ENCODE results near the gene TERB2. TPM values are rescaled to one million over a fixed set of nuclear protein-coding genes. Genes with fewer than 3 reads are reported as not detected.
"Not testable (repeated sequence)": the region's sequence is repeated elsewhere in the genome, so short reads cannot be mapped to it uniquely, and the experiment has no call there.

The TERB2 gene, protein sequence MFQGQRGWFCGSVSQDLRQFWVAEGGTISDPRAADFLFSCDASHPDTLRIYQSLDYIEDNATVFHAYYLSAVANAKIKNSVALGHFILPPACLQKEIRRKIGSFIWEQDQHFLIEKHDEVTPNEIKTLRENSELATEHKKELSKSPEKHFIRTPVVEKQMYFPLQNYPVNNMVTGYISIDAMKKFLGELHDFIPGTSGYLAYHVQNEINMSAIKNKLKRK
- total RNA-seq (2012; rRNA removed) = not detected in 2 replicates

DNA sequence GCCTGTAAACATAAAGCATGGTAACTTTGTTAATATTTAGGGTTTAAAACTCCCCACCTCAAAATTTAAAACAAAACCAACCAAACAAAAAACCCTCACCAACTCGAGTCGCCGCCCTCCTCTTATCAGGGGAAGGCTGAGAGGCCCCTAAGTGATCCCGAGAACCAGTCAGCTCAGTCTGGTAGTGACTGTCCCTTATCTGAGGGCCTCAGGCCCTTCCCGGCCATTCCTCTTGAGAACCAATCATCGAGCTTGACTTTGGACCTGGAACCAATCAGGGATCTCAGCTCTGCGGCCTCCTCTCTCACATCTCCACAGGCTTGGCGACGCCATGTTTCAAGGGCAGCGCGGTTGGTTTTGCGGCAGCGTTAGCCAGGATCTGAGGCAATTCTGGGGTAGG, at the start of gene TERB2:
TERB2 (plus strand) TSS at position 300 of the 400 bp plus-strand sequence; CDS start at position 332, 32 bp downstream.
- no peaks in the 10 kb centered on the region for H3K9me3 ChIP-seq (replicated peaks; ENCODE audit: low read length)
- H3K4me1 ChIP-seq (ENCODE audit: control insufficient read depth, insufficient read depth, low read length) = no peaks in the 10 kb centered on the region
- no peak within 1 kb of the TSS for H3K4me2 ChIP-seq (ENCODE audit: low read length)
- peaks cover 4% of the 10 kb centered on the region for H3K27me3 ChIP-seq (ENCODE audit: control insufficient read depth, insufficient read depth, low read length)
- H3K9ac ChIP-seq (ENCODE audit: low read depth, low read length) = no peak within 1 kb of the TSS
- H3K36me3 ChIP-seq (ENCODE audit: insufficient read depth, low read length) = no peaks in the 10 kb centered on the region
- no peak within 1 kb of the TSS for H3K4me3 ChIP-seq (ENCODE audit: low read length)

DNA sequence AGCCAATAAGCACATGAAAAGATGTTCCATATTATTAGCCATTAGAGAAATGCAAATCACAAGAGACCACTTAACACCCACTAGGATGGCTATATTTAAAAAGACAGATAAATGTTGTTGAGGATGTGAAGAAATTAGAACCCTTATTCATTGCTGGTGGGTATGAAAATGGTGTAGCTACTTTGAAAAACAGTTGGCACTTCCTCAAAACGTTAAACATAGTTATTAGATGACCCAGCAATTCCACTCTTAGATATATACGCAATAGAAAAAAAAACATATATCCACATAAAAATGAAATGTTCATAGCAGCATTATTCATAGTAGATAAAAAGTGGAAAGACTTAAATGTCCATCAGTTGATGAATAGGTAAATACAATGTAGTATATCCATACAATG, 47.1 kb upstream of the TERB2 start:
- Histone ChIP-seq H3K27me3 (ENCODE audit: control insufficient read depth, insufficient read depth, low read length) (no peaks in the 10 kb centered on the region), H3K9ac (ENCODE audit: low read depth, low read length) (no peak overlapping the region), H3K9me3 (replicated peaks; ENCODE audit: low read length) (no peaks in the 10 kb centered on the region), H3K4me2 (ENCODE audit: low read length) (no peak overlapping the region), H3K4me3 (ENCODE audit: low read length) (no peak overlapping the region), H3K4me1 (ENCODE audit: control insufficient read depth, insufficient read depth, low read length) (no peaks in the 10 kb centered on the region), H3K36me3 (ENCODE audit: insufficient read depth, low read length) (no peaks in the 10 kb centered on the region)

DNA sequence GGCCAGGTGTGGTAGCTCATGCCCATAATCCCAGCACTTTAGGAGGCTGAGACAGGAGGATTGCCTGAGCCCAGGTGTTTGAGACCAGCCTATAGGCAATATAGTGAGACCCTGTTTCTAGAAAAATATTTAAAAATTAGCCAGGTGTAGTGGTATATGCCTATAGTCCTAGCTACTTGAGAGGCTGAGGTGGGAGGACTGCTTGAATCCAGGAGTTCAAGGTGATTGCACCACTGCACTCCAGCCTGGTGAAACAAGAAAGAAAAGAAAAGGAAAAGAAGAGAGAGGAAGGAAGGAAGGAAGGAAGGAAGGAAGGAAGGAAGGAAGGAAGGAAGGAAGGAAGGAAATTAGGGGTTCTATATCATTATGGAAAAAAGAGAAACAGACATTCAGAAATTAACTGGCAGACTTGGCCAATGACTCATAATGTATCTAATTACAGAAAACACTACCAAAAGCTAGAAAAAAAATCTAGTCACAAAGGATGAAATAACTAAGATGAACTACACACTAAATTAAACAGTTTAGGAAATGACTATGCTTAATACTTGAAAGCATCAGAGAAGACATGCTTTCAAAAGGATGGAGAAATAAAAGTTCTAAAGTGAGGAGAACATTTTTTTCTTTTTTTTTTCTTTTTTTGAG, 45.4 kb upstream of the TERB2 start:
- Histone ChIP-seq H3K27me3 (ENCODE audit: control insufficient read depth, insufficient read depth, low read length) (no peaks in the 10 kb centered on the region), H3K36me3 (ENCODE audit: insufficient read depth, low read length) (no peaks in the 10 kb centered on the region), H3K4me3 (ENCODE audit: low read length) (no peak overlapping the region), H3K9ac (ENCODE audit: low read depth, low read length) (no peak overlapping the region), H3K4me2 (ENCODE audit: low read length) (no peak overlapping the region), H3K4me1 (ENCODE audit: control insufficient read depth, insufficient read depth, low read length) (no peaks in the 10 kb centered on the region), H3K9me3 (replicated peaks; ENCODE audit: low read length) (no peaks in the 10 kb centered on the region)

- H3K4me2 ChIP-seq (ENCODE audit: low read length); H3K9ac ChIP-seq (ENCODE audit: low read depth, low read length); H3K27me3 ChIP-seq (ENCODE audit: control insufficient read depth, insufficient read depth, low read length); H3K36me3 ChIP-seq (ENCODE audit: insufficient read depth, low read length); H3K9me3 ChIP-seq (replicated peaks; ENCODE audit: low read length); H3K4me3 ChIP-seq (ENCODE audit: low read length); H3K4me1 ChIP-seq (ENCODE audit: control insufficient read depth, insufficient read depth, low read length): not testable (repeated sequence)
Observed at GRCh38 chr15:44912186-44912585, 44.3 kb upstream of the TERB2 start.

DNA sequence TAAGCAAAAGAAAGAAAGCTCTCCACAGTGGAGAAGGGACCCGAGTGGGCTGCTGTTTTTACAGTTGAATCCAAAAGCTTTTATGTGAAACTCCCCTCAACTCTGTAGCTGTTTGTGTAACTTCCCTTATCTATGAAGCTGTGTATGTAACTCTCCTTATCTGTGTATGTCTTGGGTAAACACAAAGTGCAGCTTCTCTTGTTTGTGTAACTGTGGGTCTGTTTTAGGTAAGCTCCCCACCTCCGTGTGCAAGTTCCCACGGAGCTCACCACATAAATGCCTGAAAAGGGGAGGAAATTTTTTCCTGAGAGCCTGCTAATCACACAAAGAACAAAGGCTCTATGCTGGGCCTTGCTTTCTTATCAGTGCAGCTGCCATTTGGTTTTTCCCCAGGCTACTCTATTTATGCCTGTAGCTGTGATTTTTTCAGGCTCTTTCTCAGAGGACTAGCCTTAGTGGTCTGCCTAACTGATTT, 43.5 kb upstream of the TERB2 start:
- not testable (repeated sequence) for H3K9ac ChIP-seq (ENCODE audit: low read depth, low read length); H3K27me3 ChIP-seq (ENCODE audit: control insufficient read depth, insufficient read depth, low read length); H3K36me3 ChIP-seq (ENCODE audit: insufficient read depth, low read length); H3K4me3 ChIP-seq (ENCODE audit: low read length); H3K4me1 ChIP-seq (ENCODE audit: control insufficient read depth, insufficient read depth, low read length); H3K9me3 ChIP-seq (replicated peaks; ENCODE audit: low read length); H3K4me2 ChIP-seq (ENCODE audit: low read length)

- no peak overlapping the region for H3K4me3 ChIP-seq (ENCODE audit: low read length)
- H3K4me1 ChIP-seq (ENCODE audit: control insufficient read depth, insufficient read depth, low read length) = no peaks in the 10 kb centered on the region
- H3K27me3 ChIP-seq (ENCODE audit: control insufficient read depth, insufficient read depth, low read length) = no peaks in the 10 kb centered on the region
- H3K36me3 ChIP-seq (ENCODE audit: insufficient read depth, low read length) = no peaks in the 10 kb centered on the region
- no peak overlapping the region for H3K4me2 ChIP-seq (ENCODE audit: low read length)
- no peaks in the 10 kb centered on the region for H3K9me3 ChIP-seq (replicated peaks; ENCODE audit: low read length)
- no peak overlapping the region for H3K9ac ChIP-seq (ENCODE audit: low read depth, low read length)
Observed at GRCh38 chr15:44918136-44918535, 38.4 kb upstream of the TERB2 start.

GRCh38 chr15:44928658-44929057, 27.8 kb upstream of the TERB2 start:
- H3K4me1 ChIP-seq (ENCODE audit: control insufficient read depth, insufficient read depth, low read length); H3K9me3 ChIP-seq (replicated peaks; ENCODE audit: low read length); H3K9ac ChIP-seq (ENCODE audit: low read depth, low read length); H3K4me2 ChIP-seq (ENCODE audit: low read length); H3K27me3 ChIP-seq (ENCODE audit: control insufficient read depth, insufficient read depth, low read length); H3K36me3 ChIP-seq (ENCODE audit: insufficient read depth, low read length); H3K4me3 ChIP-seq (ENCODE audit: low read length): not testable (repeated sequence)

GRCh38 chr15:44930283-44930682, 26.2 kb upstream of the TERB2 start:
- not testable (repeated sequence) for H3K36me3 ChIP-seq (ENCODE audit: insufficient read depth, low read length); H3K4me1 ChIP-seq (ENCODE audit: control insufficient read depth, insufficient read depth, low read length); H3K4me2 ChIP-seq (ENCODE audit: low read length); H3K9ac ChIP-seq (ENCODE audit: low read depth, low read length); H3K4me3 ChIP-seq (ENCODE audit: low read length); H3K27me3 ChIP-seq (ENCODE audit: control insufficient read depth, insufficient read depth, low read length); H3K9me3 ChIP-seq (replicated peaks; ENCODE audit: low read length)

DNA sequence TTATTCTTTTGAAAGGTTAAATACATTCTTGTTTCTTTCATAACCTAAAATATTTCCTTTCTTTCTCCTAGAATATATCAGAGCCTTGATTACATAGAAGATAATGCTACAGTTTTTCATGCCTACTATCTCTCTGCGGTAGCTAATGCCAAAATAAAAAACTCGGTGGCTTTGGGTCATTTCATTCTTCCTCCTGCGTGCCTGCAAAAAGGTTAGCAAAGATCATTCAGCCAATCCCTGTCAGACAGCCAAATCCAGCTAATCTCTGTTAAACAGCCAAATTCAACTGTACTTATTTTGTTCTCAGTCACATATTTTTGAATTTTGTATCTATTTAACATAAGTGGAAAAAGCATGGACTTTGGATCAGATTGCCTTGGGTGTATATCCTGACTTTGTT, 1.8 kb downstream of the TERB2 start:
- not testable (repeated sequence) for H3K4me1 ChIP-seq (ENCODE audit: control insufficient read depth, insufficient read depth, low read length); H3K4me3 ChIP-seq (ENCODE audit: low read length); H3K36me3 ChIP-seq (ENCODE audit: insufficient read depth, low read length); H3K4me2 ChIP-seq (ENCODE audit: low read length); H3K9me3 ChIP-seq (replicated peaks; ENCODE audit: low read length); H3K27me3 ChIP-seq (ENCODE audit: control insufficient read depth, insufficient read depth, low read length); H3K9ac ChIP-seq (ENCODE audit: low read depth, low read length)

- no peak overlapping the region for H3K9ac ChIP-seq (ENCODE audit: low read depth, low read length)
- no peak overlapping the region for H3K4me2 ChIP-seq (ENCODE audit: low read length)
- no peaks in the 10 kb centered on the region for H3K4me1 ChIP-seq (ENCODE audit: control insufficient read depth, insufficient read depth, low read length)
- H3K9me3 ChIP-seq (replicated peaks; ENCODE audit: low read length) = no peaks in the 10 kb centered on the region
- no peaks in the 10 kb centered on the region for H3K36me3 ChIP-seq (ENCODE audit: insufficient read depth, low read length)
- peaks cover 3% of the 10 kb centered on the region for H3K27me3 ChIP-seq (ENCODE audit: control insufficient read depth, insufficient read depth, low read length)
- H3K4me3 ChIP-seq (ENCODE audit: low read length) = no peak overlapping the region
Observed at GRCh38 chr15:44968475-44968874, 12.0 kb downstream of the TERB2 start.

DNA sequence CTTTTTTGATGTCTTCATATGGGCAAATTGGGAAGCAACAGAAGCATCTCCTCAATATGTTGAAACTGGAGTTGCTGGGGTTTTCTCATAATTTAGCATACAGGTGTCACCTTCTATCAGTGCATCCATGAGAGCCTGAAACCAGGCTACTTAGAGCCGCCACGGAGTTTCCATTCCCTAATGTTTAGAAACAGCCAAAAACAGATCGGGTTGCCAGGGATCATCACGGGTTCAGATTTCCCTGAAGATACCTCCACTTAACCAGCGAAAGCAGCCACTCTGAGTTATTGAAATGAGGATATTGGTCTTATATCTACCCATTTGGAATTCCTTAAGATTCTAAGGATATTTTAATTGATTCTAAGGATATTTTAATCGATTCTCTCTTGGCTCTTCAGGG, 14.5 kb downstream of the TERB2 start:
- Histone ChIP-seq H3K4me1 (ENCODE audit: control insufficient read depth, insufficient read depth, low read length) (no peaks in the 10 kb centered on the region), H3K4me3 (ENCODE audit: low read length) (no peak overlapping the region), H3K27me3 (ENCODE audit: control insufficient read depth, insufficient read depth, low read length) (peaks cover 8% of the 10 kb centered on the region), H3K9ac (ENCODE audit: low read depth, low read length) (no peak overlapping the region), H3K36me3 (ENCODE audit: insufficient read depth, low read length) (no peaks in the 10 kb centered on the region), H3K9me3 (replicated peaks; ENCODE audit: low read length) (no peaks in the 10 kb centered on the region), H3K4me2 (ENCODE audit: low read length) (no peak overlapping the region)

DNA sequence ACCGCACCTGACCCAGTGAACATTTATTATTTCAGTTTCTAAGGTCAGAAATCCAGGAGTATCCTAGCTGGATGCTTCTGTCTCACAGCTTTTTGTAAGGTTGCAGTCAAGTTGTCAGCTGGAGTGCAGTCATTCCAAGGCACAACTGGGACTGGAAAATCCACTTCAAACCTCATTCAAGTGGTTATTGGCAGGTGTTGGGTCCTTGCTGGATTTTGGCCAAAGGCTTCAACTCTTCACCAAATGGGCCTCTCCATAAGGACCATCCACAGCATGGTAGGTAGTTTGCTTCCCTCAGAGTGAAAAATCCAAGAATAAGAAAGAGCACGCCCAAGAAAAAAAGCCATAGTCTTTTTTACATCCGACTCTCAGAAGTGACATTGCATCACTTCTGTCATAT, 19.7 kb downstream of the TERB2 start:
- H3K4me1 ChIP-seq (ENCODE audit: control insufficient read depth, insufficient read depth, low read length); H3K4me2 ChIP-seq (ENCODE audit: low read length); H3K36me3 ChIP-seq (ENCODE audit: insufficient read depth, low read length); H3K9me3 ChIP-seq (replicated peaks; ENCODE audit: low read length); H3K27me3 ChIP-seq (ENCODE audit: control insufficient read depth, insufficient read depth, low read length); H3K4me3 ChIP-seq (ENCODE audit: low read length); H3K9ac ChIP-seq (ENCODE audit: low read depth, low read length): not testable (repeated sequence)
